Fibroblast of skin of left biceps (primary cell): ENCODE results near the gene AMTN.

ENCODE experiments used
- DNase-seq, 2 experiments: peaks; one replicate each; pipeline ENCODE4 v3.0.0-alpha.2; 2013; ENCODE audit warnings: low read depth in 2 of 2

Gene AMTN

GRCh38 chr4:70559924-70560323, 41.6 kb downstream of the AMTN start:
- DNase-seq: peak in 1 of 2 experiments; percentile 1

DNA sequence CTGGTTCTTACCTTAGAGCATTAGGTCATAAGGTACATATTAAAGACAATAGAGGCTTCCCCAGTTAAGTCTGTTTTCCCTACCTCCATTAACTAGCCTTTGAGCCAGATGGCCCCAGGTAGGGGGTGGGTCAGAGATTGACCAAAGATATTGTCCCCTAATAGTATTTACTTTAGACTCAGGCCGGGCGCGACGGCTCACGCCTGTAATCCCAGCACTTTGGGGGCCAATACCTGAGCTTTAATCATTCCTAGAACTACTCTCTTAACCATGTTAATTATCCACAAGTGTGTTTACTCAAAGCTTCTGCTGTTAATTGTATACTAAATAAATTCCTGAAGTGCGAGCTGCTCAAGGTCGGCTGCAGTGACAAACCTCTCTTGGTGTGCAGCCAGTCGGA, 45.7 kb downstream of the AMTN start:
- no peak for DNase-seq

DNA sequence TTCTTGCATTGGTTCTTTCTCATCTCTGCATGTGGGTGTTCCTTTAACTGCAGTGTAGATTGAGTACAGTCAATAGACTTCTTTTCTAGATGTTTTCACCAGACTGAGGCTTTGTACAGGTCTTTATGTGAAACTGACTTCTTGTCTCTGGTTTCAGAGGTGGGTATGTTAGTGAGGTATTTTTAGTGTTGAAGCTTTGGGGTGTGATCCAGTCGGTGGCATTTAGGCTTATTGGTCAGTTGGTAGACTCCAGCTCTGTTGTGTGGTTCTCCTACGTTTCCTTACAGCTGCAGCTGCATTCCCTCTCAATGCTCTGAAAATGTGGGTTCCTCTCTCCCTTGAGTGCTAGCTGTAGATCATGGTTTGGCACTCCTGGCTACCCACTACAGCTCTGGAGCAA, 52.4 kb downstream of the AMTN start:
- no peak for DNase-seq

DNA sequence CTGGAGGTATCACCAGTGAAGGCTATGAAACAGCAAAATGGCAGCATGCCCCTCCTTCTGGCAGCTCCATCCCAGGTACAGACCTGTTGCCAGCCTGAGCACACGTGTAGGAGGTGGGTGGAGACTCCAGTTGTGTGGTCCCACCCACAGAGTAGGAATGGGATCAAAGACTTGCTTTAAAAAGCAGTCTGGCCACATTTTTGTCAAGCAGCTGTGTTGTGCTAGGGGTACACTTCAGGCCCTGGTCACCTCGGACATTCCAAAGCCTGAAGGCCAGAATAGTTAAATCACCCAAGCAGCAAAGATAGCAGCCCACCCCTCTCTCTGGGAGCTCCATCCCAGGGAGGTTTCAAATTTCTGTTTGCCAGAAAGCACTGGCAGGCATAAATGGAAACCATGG, 53.4 kb downstream of the AMTN start:
- no peak for DNase-seq

DNA sequence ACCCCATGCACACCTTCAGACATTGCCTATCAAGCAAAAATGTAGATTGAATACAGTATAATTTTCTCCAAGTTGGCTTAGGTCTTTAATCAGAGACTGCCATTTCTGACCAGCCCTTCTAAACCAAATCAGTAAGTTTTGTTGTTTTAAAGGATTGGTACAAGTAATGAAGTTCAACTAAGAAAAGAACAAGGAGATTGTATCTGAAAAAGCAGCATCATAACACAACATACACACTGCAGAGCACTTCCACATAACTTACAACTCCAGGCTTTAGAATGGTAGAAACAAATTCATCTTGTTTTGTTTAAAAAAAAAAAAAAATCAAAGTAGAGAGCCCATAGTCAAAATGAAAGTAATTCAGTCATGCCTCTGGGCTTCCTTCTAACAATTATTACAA, 57.6 kb downstream of the AMTN start:
- no peak for DNase-seq

- DNase-seq: no peak
These were observed 59.0 kb downstream of the AMTN start for GRCh38 chr4:70577220-70577927.

DNA sequence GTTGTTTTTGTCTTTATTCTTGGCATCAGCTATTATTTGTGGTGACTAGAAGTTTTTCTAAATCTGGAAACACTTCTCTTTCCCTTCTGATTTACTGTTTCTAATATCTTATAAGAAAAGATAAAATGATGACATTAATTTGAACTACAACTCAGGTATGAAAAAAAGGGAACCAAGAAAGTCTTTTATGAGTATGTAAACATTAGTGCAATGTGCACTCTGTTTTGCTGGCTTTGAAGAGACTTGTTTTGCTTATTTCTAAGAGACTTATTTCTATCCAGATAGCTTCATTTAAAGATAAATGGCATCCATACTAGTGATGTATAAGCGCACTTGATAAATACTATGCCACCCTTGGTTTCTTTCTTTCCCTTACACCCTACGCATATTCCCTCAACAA, 63.6 kb downstream of the AMTN start:
- no peak for DNase-seq
